HCT116 (cell line): ENCODE data around the gene TLE3. TPM values are rescaled to one million over a fixed set of nuclear protein-coding genes. Genes with fewer than 3 reads are reported as not detected.

Experiments used
- ATAC-seq: fragments of 200-7000 bp; cut with Tn5 transposase; 2 replicates; pipeline ENCODE4 v1.9.1; 2020; ENCODE audit warnings: mild to moderate bottlenecking, moderate library complexity
- BruUV-seq: library from RNA; stranded (reverse); fragments of 400-500 nt; replicated peaks from 2 replicates; lab custom pipeline; 2021; lab: Mats Ljungman, UMichigan
- CTCF ChIA-PET: fragments of 300-600 bp; sonication (Branson Sonifier 250); formaldehyde crosslinking; loops from one replicate; lab custom pipeline; 2021; ENCODE audit warnings: antibody characterized with exemption; lab: Charles Lee
- POLR2A ChIA-PET: fragments of 300-600, 350-600 bp; sonication (Branson Sonifier 250); formaldehyde crosslinking; loops from one replicate; lab custom pipeline; 2021; ENCODE audit warnings: antibody characterized with exemption; lab: Charles Lee
- RAD21 ChIA-PET, 2 experiments: fragments of 300-600 bp; sonication (Branson Sonifier 250); formaldehyde crosslinking; loops; one replicate each; lab custom pipeline; 2023; ENCODE audit warnings: low total read pairs in 2 of 2; ENCODE audit not compliant: uncharacterized antibody in 2 of 2, unreplicated experiment in 2 of 2, low non-redundant PET in 1 of 2; lab: Charles Lee
- DNase-seq: peaks from one replicate; pipeline ENCODE4 v3.0.0-alpha.2; 2010; ENCODE audit warnings: low read depth, low spot score
- H2AFZ ChIP-seq: fragments of 200-600 bp; shearing (Covaris generic), sonication (generic); 2 replicates; pipeline ENCODE4 v1.6.1; 2017; ENCODE audit warnings: low read depth, mixed run types, mixed read lengths, antibody characterized with exemption, low read length; ENCODE audit not compliant: poor library complexity, severe bottlenecking
- H3K27ac ChIP-seq: 2 replicates; pipeline ENCODE4 v1.5.1; 2012; ENCODE audit warnings: low read depth, low read length
- H3K27me3 ChIP-seq: fragments of 200-600 bp; sonication (generic); 2 replicates; pipeline ENCODE4 v1.6.1; 2016; ENCODE audit warnings: mixed run types, low read length, mixed read lengths; ENCODE audit not compliant: insufficient read depth
- H3K36me3 ChIP-seq, 2 experiments: fragments of 200-500 bp in 1 of 2; fragments of 200-600 bp in 1 of 2; sonication (Bioruptor generic) in 1 of 2; sonication (generic) in 1 of 2; 2 replicates each; pipeline versions ENCODE4 v1.5.1 to v1.6.1; 2014 to 2016; ENCODE audit warnings: low read length in 2 of 2, inconsistent platforms in 1 of 2, mixed read lengths in 1 of 2, mixed run types in 1 of 2; ENCODE audit not compliant: insufficient read depth in 2 of 2, control insufficient read depth in 1 of 2
- H3K4me1 ChIP-seq, 2 experiments: fragments of 200-600 bp in 1 of 2; sonication (generic) in 1 of 2; 2 replicates each; pipeline versions ENCODE4 v1.5.1 to v1.6.1; 2012 to 2017; ENCODE audit warnings: low read length in 2 of 2, inconsistent platforms in 1 of 2, mild to moderate bottlenecking in 1 of 2, mixed read lengths in 1 of 2, mixed run types in 1 of 2, moderate library complexity in 1 of 2; ENCODE audit not compliant: insufficient read depth in 2 of 2, control insufficient read depth in 1 of 2
- H3K4me2 ChIP-seq: fragments of 200-600 bp; sonication (generic); 2 replicates; pipeline ENCODE4 v1.6.1; 2017; ENCODE audit warnings: mixed run types, low read length, mixed read lengths
- H3K4me3 ChIP-seq, 2 experiments: fragments of 200-600 bp in 1 of 2; sonication (generic) in 1 of 2; replicated peaks in 1 of 2; 2 replicates each; pipeline ENCODE4 v1.5.1; 2011 to 2016; ENCODE audit warnings: low read length in 2 of 2, control low read depth in 1 of 2, low read depth in 1 of 2, mild to moderate bottlenecking in 1 of 2, mixed read lengths in 1 of 2, mixed run types in 1 of 2
- H3K79me2 ChIP-seq: fragments of 200-600 bp; sonication (generic); 2 replicates; pipeline ENCODE4 v1.6.1; 2017; ENCODE audit warnings: mild to moderate bottlenecking, mixed run types, low read length, moderate library complexity, mixed read lengths; ENCODE audit not compliant: insufficient read depth
- H3K9ac ChIP-seq: fragments of 200-600 bp; sonication (generic); 2 replicates; pipeline ENCODE4 v1.6.1; 2016; ENCODE audit warnings: low read length, mixed read lengths
- H3K9me2 ChIP-seq: fragments of 200-600 bp; sonication (generic), shearing (Covaris generic); 2 replicates; pipeline ENCODE4 v1.6.1; 2017; ENCODE audit warnings: mixed run types, mild to moderate bottlenecking, moderate library complexity; ENCODE audit not compliant: insufficient read depth
- H3K9me3 ChIP-seq, 2 experiments: fragments of 200-500 bp in 1 of 2; fragments of 200-600 bp in 1 of 2; sonication (Bioruptor generic) in 1 of 2; sonication (generic) in 1 of 2; 2 replicates each; pipeline ENCODE4 v1.6.1; 2014 to 2017; ENCODE audit warnings: low read length in 2 of 2, mixed read lengths in 2 of 2, inconsistent platforms in 1 of 2, low read depth in 1 of 2, mild to moderate bottlenecking in 1 of 2, mixed run types in 1 of 2, moderate library complexity in 1 of 2; ENCODE audit not compliant: control insufficient read depth in 1 of 2, insufficient read depth in 1 of 2
- H4K20me1 ChIP-seq: fragments of 200-600 bp; sonication (generic), shearing (Covaris generic); 2 replicates; pipeline ENCODE4 v1.6.1; 2017; ENCODE audit warnings: mixed run types, mild to moderate bottlenecking, moderate library complexity; ENCODE audit not compliant: insufficient read depth
- CBX3 ChIP-seq: IDR thresholded peaks from 2 replicates; pipeline ENCODE4 v1.6.1; 2012; ENCODE audit warnings: low read depth
- EGR1 ChIP-seq: IDR thresholded peaks from 2 replicates; pipeline ENCODE4 v1.6.1; 2012; ENCODE audit warnings: low read depth
- EZH2 ChIP-seq: fragments of 200-600 bp; sonication (generic); IDR thresholded peaks from 2 replicates; pipeline ENCODE4 v1.6.1; 2017; ENCODE audit warnings: antibody characterized with exemption, mixed run types
- EZH2phosphoT487 ChIP-seq: fragments of 200-600 bp; IDR thresholded peaks from 2 replicates; pipeline ENCODE4 v1.6.1; 2018; ENCODE audit warnings: antibody characterized with exemption, borderline replicate concordance
- RAD21 ChIP-seq: IDR thresholded peaks from 2 replicates; pipeline ENCODE4 v1.6.1; 2012; ENCODE audit warnings: low read depth, mild to moderate bottlenecking
- REST ChIP-seq: IDR thresholded peaks from 2 replicates; pipeline ENCODE4 v1.6.1; 2012; ENCODE audit warnings: low read depth
- SP1 ChIP-seq: IDR thresholded peaks from 2 replicates; pipeline ENCODE4 v1.6.1; 2012; ENCODE audit warnings: low read depth
- SRF ChIP-seq: IDR thresholded peaks from 2 replicates; pipeline ENCODE4 v1.6.1; 2012; ENCODE audit warnings: low read depth
- ZFX ChIP-seq: fragments of 450-650 bp; IDR thresholded peaks from 2 replicates; pipeline ENCODE4 v1.6.1; 2017
- ZNF274 ChIP-seq: fragments of 200-500 bp; sonication (Bioruptor generic); IDR thresholded peaks from 2 replicates; pipeline ENCODE4 v1.6.1; 2014; ENCODE audit warnings: mild to moderate bottlenecking, low read depth, low read length, inconsistent platforms
- intact Hi-C: fragments of 100-400 bp; cut with micrococcal nuclease; formaldehyde crosslinking; loops from 2 replicates; pipeline ENCODE4 v1.10.0; 2022
- total RNA-seq: library from RNA; stranded (reverse); gene quantifications from one replicate; pipeline ENCODE4 v1.2.1, GENCODE V29; 2021; ENCODE audit not compliant: unreplicated experiment

The TLE3 gene
- total RNA-seq, 1 experiment from 2014 or later, result 53.9 TPM

- no peaks in the 10 kb centered on the region for H3K9me2 ChIP-seq
- ChIA-PET CTCF (no interaction called here), RAD21 (no interaction called here)
- no peak overlapping the region for H3K4me2 ChIP-seq
- no peak overlapping the region for H3K4me3 ChIP-seq
- H3K9ac ChIP-seq, result no peak overlapping the region
- H3K36me3 ChIP-seq, result peaks cover 18 to 51% of the 10 kb centered on the region in 2 experiments; a peak in 3 of 4 replicates
- H3K4me1 ChIP-seq, result no peaks in the 10 kb centered on the region; a peak in 1 of 4 replicates
- H4K20me1 ChIP-seq, result no peaks in the 10 kb centered on the region
- BruUV-seq, result no TSS peak
- H3K27ac ChIP-seq, result no peak overlapping the region
- TF ChIP-seq SP1 (no peak), EZH2phosphoT487 (no peak), ZNF274 (no peak), EZH2 (no peak), ZFX (no peak), RAD21 (no peak), CBX3 (no peak), EGR1 (no peak), SRF (no peak), REST (no peak)
- TF ChIP-seq, all 23 proteins: peak for 0
- POLR2A ChIA-PET, result interaction anchor here (1.8 kb wide), 1 partner anchor 12 kb away, joined by 5 read pairs; the partner anchor contains the start of gene TLE3
- DNase-seq (no peak), ATAC-seq (no peak)
- intact Hi-C loops, result no loop called here
- Histone ChIP-seq H2AFZ (no peak overlapping the region), H3K79me2 (peaks cover 69% of the 10 kb centered on the region), H3K9me3 (no peaks in the 10 kb centered on the region), H3K27me3 (no peaks in the 10 kb centered on the region)
These were observed 11.1 kb downstream of the TLE3 start for GRCh38 chr15:70086636-70087035.
